NCI-H1105 (cell line): ENCODE results near the gene LYSMD2.
"Not testable (repeated sequence)": the region's sequence is repeated elsewhere in the genome, so short reads cannot be mapped to it uniquely, and the experiment has no call there.

ENCODE experiments used
- DNase-seq: peaks from one replicate; lab custom pipeline; 2025; lab: John Stamatoyannopoulos, UW

The LYSMD2 gene, protein sequence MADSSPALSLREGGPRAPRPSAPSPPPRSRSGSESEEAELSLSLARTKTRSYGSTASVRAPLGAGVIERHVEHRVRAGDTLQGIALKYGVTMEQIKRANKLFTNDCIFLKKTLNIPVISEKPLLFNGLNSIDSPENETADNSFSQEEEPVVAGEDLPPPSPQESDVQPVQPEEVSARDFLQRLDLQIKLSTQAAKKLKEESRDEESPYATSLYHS

DNA sequence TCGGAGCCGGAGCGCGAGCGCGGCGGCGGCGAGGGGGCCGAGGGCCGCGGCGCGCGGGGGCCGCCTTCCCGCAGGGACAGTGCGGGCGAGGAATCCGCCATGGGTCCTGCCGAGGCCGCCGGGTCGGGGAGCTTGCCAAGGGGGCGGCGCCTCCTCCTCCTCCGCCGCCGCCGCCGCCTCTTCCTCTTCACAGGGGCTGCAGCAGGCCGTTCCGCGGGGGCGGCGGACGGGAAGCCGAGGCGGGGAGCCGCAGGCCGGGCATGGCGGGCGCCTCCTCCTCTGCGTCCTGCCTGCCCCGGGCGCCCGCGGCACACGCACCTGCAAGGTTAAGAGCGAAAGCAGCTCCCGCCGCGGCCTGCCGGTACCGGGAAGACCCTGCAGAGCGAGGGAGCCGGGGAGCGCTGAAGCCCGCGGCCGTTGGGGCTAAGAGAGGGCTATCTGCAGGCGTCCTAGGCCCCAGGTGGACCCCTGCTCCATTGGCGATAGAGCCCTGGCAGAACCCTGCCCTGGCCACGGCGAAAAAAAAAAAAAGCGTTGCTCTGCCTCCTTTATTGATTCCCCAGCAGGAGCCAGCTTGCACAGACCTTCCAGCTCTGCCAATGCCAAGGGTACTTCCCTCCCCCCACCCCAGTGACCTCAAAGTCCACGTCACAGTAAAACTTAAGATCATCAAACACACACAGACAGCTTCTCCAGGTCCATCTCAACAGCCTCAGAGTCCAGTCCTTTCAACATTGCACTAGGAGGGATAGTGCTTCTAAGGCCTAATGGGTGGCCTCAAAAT is at the start of gene LYSMD2:
Gene LYSMD2, minus strand, starts transcription at position 134 of the 784 bp plus-strand sequence. Its CDS starts 33 bp downstream, at position 101.
- DNase-seq: no peak

DNA sequence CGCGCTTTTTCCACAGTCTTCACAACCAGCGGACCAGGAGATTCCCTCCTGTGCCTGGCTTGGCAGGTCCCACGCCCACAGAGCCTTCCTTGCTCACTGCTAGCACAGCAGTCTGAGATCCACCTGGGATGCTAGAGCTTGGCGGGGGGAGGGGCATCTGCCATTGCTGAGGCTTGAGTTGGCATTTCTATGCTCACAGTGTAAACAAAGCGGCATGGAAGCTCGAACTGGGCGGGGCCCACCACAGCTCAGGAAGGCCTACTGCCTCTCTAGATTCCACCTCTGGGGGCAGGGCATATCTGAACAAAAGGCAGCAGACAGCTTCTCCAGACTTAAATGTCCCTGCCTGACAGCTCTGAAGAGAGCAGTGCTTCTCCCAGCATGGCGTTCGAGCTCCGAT is 49.7 kb upstream of the LYSMD2 start:
- not testable (repeated sequence) for DNase-seq

DNA sequence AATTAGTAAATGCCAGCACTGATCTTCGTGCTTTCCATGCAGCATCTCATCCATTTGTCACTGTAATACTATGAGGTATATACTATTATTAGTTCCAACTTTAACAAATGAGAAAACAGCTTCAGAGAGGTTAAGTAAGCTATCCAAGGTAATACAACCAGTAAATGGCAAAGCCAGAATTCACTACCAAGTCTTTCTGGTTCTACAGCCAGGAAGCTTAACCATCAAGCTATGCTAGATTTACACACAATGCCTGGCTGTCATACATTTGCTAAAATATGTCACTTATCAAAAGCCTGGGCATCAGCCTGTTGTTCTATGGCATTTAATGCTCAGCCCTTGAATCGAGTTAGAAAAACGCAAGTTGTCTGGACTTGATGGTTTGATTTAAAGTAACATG is 46.5 kb upstream of the LYSMD2 start:
- no peak for DNase-seq

DNA sequence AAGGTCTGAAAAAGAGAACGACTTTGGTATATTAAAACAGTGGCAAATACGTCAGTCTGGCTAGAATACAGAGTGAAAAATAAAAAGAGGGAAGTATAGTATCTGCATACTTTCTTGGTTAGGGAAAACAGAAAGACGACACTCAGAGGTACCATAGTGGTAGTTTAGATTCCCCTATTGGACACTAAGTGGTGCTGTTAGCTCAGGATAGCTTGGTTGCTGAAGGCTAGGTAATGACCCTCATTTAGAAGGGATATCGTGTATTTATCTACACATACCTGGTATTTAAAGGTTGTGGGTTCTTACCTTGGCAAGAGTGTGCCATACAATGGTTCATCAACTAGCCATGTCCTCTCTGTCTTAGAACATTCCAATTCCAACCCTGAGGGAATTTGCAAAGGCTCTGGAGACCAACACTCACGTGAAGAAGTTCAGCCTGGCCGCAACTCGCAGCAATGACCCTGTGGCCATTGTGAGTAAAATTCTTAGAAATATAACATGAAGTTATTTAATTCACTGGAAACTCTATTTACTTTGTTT is 45.0 kb upstream of the LYSMD2 start:
- DNase-seq: no peak

DNA sequence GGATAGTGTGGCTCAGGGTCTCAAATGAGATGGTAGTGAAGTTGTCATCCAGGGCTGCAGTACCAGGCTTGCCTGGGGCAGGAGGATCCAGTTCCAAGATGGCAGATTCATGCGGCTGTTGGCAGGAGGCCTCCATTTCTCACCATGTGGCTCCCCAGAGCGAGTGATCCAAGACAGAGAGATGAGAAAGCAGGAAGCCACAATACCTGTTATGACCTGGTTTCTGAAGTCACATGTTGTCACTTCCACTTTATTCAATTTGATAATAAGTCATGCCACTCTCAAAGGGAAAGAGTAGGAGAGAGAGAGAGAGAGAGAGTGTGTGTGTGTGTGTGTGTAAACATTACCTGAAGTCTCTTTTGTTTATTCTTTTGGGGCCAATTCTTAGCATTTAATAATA is 44.1 kb upstream of the LYSMD2 start:
- DNase-seq: no peak

DNA sequence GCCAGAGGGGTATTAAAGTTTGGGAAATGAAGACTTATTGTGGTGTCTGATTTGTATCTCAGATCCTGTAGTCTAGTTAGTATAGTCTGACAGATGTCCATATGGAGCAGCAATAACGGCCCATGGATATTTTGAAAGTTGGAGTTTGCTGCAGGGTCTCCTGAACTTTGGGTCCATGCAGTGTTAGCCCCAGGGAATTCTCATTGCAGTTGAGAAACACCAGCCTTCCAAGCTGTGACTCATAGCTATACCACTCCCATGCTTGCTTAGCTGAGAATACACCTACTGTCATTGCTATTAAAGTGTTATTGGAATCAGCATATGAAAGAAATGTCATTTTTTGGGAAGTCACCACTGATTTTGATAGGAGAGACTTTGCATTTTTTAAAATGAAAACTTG is 43.2 kb upstream of the LYSMD2 start:
- DNase-seq: no peak

DNA sequence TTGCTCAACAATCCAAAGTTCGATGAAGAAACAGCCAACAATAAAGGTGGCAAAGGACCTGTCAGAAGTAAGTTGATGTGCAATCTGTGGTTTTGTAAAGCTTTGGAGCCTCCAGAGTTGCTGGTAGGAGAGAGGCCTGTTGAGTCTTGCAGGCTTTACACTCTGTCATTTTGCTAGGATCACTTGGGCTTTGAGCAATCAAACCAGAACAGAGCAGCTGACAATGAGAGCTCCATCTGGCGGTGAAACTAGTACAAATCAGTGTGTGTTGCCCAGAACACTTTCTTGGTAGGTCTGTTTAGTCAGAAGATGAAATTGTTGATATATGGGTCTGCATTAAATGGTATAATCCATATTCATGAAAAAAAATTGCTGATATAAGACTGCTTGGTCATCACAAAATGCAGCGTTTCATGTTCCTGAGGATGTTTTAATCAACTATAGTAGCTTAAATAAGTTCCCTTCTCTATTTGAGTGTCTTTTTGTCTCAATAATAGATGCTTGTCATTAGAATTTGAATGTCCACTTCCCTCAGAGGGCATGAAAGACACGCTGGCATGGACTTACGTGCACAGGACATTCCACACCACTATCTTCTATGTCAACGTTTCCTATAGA is 39.6 kb upstream of the LYSMD2 start:
- peak; percentile 38 for DNase-seq

DNA sequence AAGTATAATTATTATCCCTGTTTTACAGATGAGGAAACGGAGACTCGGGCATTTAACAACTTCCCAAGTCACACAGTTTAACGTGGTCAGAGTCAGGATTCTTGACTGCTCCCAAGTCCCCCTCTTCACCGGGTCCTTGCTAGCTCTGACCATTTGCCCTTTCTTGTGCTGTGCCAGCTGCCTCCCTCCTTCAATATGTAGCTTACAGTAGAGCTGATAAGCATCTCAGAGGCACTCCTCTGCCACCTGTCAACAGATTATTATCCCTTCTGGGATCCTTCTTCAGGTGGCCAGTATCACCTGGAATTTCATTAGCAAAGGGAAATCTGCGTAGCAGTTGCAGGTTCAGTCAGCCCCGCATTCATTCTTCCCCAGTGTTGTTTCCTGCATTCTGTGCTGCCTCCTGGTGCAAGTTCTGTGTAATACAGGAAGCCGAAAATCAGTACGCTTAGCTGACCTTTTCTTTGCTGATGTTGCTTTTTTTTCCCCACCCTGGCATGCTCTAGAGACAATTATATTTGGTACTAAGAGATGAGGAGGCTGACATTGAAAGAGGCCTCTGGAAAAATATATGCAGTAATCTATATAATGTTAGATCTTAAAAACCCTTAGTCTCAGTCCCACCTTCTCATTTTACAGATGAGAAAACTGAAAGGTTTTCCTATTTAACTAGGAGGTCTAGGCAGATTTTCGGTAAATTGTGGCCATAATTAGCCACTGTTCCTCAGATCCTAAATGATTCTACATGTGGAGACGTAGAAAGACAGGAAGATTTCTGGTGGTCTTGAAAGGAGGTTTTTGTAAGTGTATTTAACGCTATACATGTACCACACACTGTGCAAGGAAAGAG is 38.7 kb upstream of the LYSMD2 start:
- DNase-seq: no peak

DNA sequence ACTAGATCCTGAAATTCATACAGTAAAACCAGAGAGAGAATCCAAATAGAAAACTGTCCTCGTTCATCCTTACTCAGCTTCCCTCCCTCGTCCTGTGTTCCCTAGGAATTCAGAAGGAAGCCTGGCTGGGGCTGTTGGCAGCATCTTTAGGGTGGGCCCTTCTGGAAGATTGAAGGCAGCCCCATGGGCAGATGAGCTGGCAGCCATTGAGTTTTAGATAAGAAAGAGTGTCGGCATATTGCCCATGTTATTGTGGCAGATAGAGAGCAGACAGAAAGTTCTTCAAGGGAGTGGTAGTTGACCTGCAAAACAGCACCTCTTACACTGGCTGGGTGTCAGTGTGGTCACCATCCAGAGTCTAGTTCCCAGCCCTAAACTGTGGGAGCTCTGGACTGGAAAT is 37.5 kb upstream of the LYSMD2 start:
- no peak for DNase-seq

DNA sequence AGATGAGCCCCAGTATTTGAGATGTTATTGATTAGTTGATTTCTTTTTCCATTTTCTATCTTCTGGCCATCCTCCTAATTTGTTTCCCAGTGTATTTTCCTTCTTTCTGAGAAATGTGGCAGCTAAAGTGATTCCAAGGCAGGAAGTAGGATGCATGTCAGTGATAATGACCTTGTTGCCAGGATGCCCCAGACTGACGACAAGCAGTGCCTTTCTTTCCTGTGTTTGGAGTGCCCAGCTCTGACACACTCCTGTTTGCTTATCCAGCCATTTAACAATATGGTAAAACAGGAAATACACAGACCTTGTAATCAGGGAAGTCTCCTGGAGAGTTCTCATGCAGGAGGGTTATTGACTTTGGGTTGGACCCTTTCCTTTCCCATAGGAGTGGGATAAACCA is 34.3 kb upstream of the LYSMD2 start:
- DNase-seq: no peak

DNA sequence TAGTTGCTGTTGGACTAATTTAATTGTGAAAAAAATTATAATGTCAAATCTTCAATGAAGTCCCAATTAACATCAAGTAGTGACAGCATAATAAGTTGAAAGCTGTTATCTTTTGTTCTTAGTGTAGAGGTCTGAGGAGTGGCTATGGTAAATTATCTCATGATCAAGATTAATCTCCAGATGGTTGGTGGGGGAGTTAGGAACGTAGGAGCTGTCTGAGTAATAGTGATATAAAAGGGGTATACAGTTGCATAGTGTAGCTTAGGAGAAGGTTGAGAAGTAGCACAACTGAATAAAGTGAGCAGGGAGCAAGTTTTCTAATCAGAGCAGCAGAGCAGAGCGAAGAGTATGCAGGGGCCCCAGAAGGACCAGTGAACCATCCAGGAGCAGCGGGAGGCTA is 33.4 kb upstream of the LYSMD2 start:
- DNase-seq: no peak

DNA sequence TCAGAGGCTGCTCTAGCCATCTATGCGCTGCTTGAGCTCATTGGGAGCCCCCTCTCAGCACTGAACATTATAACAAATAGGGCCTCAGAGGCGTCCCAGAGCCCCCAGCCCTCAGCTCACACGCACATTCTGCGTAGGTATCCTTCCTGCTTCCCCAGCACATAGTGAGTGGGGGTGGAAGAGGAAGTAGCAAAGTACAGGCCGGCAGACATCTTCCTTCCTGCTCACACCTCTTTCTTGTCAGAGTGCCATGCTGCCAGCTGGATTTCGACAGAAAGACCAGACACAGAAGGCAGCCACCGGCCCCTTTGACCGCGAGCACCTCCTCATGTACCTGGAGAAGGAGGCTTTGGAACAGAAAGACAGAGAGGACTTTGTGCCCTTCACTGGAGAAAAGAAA is 30.6 kb upstream of the LYSMD2 start:
- no peak for DNase-seq

DNA sequence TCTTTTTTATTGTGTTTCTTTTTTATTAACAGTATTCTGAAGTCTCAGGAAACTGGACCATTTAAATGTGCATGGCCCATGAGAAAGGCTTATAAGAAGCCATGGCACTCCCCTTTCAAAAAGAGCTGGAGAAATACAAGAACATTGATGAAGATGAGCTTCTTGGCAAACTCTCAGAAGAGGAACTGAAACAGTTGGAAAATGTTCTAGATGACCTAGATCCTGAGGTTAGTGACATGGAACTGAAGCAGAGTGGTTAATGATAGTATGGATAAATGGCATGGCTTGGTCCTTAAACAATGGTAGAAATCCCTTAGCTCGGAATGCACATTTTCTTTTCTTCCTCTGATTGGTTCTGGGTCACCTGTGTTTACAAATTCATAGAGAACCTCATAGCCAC is 28.9 kb upstream of the LYSMD2 start:
- no peak for DNase-seq

DNA sequence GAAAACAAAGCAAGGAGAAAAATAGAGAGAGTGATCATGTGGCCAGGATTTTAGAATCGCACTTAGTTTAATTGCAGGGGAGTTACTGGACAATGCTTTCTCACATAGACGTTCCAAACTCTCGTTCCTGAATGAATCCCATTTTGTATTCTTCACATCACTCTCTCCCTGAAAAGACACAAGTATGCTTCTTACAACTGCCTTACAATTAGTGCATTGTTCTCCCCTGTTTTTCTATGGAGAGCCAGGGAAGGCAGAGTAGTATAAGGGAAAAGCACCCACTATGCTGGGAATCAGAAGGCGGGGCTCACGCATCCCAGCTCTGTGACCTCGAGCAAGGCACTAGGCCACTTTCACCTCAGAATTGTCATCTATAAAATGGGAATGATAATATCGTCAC is 28.3 kb upstream of the LYSMD2 start:
- DNase-seq: no peak

DNA sequence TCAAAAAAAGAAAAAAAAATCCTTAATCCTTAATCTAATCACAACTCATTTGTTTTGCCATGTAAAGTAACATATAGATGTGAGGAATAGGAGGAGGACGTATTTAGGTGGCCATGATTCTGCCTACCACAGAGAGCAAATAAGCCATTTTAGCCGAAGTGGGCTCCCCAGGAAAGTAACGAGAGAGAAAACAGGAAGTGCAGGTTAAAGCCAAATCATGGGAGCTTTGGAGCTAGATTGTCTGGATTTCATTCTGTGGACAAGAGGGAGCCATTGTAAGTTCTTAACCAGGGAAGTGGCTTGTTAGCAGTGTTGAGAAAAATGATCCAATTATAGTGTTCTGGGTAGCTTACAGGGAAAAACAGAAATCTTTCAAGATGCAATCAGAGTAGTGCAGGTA is 23.4 kb upstream of the LYSMD2 start:
- DNase-seq: no peak

DNA sequence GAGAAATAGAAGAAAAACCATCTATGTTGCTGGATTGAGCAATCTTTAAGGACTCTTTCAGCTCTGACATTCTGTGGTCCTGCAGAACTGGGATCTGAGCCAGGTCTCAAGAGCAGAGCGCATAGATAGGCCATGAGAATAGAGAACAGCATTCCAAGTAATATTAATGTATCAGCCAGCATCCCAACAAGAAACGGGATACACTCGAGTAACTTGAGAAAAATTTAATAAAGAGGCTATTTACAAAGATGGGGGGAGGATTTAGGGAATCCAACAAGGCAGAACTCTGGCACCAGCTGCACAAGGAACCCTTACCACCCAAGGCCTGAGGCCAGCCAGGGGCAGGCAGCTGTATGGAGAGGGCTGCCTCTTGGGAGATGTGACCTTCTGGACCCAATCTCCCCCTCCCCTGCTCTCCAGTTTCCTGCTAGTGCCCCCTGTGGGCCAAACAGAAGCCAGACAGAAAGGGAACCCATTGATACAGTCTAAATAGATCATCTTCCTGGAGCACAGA is 22.2 kb upstream of the LYSMD2 start:
- no peak for DNase-seq

DNA sequence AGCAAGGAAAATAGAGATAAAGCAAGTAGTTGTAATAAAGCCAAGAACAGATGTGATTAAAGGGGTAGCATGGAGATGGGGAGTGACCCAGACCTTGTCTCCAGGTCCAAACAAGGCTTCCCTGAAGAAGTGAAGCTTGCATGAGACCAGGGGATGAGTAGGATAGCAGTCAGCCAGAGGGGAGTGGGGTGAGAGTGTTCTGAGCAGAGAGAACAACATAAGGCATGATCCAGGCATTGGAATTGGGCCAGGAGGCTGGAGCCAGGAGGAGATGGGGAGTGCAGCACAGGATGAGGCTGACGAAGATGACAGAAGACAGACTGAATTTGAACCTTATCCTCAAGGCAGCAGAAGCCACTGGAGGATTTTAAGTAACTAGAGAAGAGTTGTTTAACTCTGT is 21.2 kb upstream of the LYSMD2 start:
- no peak for DNase-seq

DNA sequence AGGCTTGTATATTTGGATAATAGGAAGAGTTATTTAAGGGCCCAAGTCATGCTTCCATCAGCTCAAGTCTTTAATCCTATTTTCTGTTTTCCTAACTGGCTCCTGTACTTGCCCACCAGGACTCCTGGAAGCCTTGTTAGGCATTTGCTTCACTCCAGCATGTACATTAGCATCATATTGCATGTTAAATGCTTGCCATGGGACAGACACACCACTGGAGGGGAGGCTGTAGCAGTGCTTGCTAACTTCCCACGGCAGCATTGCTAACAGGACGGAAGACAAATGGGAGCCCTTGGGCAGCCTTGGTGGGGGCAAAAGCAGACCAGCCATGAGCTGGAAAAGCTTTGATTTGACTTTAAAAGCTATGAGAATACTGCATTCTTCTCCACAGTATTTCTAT is 20.0 kb upstream of the LYSMD2 start:
- DNase-seq: no peak

DNA sequence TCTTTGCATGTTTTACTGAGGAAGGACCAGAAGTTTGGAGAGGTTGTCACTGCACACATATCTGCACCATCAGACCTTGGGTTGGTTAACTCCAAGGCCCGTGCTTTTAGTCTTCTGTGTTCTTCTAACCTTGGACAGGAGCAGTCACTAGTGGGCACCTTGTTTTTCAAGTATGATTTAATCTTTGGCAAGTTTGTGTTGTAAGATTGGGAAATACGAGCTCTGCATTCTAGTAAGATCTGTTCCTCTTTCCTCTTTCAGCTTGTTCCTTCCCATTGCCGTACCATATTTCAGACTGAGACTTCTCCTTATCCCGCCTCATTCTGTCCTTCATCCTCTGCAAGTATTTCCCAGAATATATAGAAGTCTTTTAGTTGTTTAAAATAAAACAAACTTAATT is 19.0 kb upstream of the LYSMD2 start:
- DNase-seq: no peak

DNA sequence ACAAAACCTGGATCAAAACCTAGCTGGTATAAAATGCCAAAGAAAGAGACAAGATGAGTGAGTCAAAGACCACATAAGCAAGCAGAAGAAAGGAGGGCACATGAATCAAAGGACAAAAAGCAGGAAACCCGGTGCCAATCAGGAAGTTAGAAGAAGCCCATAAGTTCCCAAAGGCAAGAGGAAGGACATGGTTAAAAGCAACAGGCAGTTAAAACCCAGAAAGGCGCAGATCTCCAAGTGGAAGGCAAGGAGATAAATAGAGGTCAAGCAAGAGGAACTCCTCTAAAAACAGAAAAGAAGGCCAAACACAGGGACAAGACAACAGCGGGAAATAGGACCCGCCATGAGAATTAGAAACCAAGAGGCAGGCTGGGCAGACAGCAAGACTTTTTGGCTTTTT is 18.3 kb upstream of the LYSMD2 start:
- no peak for DNase-seq

DNA sequence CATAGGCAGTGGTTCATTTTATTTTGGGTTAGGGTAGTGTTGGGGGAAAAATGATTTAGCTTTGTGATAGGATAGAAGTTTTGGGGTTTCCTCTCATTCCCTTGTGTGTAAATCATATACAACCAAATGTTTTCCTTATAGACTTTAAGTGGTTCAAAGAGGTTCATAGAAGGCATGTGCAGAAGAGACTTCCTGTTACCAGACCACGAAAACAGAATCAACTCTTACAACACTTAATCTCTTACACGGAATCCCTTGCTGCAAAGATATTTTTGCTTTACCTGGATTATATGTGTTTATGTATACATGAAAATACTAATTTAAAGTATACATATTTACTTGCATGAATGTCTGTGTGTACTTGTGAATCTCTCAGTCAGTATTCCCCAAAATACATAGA is 16.8 kb upstream of the LYSMD2 start:
- no peak for DNase-seq

DNA sequence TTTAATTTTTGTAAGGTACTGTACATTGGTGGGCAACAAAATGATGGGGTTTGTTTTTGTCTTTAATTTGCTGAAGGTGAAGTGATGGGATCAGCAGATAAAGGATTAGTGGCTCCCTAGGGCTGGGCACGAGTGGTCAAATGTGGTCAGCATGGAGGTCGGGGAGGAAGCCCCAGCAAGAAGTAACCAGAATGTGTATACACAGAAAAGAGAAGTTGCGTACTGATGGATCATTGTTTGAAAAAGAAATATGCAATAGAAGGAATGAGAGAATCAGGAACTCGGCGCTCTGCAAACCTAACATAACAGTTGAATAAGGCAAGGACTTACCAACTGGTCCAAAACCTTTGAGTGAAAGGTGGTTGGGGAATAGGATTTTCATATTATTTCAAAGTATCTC is 15.4 kb upstream of the LYSMD2 start:
- DNase-seq: no peak
